NCI-H1930 (cell line): ENCODE data around the gene MRPL45.
A peak's percentile ranks its signal among the peaks of the same experiment; 100 is the strongest.

Source experiments
- DNase-seq, 2 experiments: peaks; one replicate each; lab custom pipeline; 2025; lab: John Stamatoyannopoulos, UW

Gene MRPL45

DNA sequence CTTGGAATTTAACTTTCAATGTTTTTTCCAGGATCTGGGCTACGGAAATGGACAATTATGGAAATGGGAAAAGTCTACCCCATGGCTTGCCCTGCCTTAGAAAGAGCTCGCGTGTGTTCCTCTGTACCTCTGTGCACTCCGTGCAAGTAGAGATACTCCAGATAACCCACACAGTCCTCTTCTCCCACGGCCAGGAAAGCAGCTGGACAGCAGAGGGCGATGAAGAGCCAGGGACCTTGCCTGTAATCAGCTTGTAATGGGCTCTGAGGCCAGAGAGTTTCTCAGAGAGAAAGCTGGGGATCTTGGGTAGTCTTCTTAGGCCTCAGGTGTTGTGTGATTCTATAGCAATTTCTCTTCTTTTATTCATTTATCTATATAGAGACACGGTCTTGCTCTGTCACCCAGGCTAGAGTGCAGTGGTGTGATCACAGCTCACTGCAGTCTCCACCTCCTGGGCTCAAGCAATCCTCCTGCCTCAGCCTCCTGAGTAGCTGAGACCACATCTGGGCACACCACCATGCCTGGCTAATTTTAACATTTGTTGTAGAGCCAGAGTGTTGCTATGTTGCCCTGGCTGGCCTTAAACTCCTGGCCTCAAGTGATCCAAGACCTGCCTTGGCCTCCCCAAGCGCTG is 52.2 kb downstream of the MRPL45 start:
- DNase-seq, result peak; percentile 37 to 70

DNA sequence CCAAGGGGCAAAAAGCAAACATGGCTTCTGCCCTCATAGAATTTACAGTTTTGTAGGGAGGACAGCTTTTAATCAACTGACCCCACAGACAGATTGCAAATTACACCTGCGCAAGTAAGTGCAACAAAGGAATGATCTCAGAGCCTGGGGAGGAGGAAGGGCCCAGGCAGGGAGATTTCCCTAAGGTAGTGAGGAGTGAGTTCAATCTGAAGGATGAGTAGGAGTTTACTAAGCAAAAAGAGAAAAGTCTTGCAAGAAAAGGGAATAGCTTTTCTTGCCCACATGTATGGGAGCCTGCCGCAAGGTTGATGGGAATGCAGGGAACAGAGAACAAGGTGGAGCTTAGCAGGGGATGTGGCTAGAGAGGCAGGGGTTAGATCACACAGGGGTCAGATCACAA is 53.1 kb downstream of the MRPL45 start:
- no peak for DNase-seq

DNA sequence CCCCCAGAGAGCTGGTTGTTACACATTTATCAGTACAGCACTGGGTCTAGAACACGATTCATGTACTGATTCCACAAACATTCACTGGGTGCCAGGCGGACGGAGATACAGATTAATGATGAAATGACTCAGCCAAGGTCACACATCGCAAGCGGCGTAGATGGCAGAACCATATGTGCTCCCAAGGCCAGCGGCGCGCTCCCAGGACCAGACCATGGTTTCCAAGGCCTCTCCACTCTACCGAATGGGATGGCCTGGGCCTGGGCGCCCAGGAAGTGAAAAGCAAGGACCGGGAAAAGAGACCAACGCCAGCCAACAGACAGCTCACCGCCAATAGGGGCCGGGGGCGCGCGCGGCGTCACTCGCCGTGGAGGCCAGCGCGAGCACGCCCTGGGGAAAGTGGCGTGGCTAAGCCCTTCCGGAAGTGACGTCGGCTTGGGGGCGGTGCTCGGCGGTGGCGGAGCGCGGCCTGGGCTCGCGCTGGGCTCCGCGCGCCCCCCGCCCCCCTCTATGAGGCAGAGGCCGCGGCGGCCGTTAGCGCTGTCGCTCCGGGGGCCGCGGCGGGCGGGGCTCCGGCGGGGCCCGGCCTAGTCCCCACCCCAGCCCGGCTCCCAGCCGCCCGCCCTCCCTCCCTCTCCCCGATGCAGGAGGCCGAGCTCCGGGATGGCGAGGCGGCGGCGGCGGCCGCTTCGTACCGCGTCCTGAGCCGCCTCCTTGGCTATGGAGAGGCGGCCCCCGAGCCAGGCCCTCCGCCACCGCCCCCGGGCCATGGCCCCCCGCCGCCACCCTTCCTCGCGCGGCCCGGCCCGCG is 54.6 kb downstream of the MRPL45 start, which contains the start of gene SOCS7:
SOCS7 (plus strand) TSS at position 433 of the 811 bp plus-strand sequence; CDS start at position 642, 209 bp downstream.
- peak; percentile 82 to 92 for DNase-seq

DNA sequence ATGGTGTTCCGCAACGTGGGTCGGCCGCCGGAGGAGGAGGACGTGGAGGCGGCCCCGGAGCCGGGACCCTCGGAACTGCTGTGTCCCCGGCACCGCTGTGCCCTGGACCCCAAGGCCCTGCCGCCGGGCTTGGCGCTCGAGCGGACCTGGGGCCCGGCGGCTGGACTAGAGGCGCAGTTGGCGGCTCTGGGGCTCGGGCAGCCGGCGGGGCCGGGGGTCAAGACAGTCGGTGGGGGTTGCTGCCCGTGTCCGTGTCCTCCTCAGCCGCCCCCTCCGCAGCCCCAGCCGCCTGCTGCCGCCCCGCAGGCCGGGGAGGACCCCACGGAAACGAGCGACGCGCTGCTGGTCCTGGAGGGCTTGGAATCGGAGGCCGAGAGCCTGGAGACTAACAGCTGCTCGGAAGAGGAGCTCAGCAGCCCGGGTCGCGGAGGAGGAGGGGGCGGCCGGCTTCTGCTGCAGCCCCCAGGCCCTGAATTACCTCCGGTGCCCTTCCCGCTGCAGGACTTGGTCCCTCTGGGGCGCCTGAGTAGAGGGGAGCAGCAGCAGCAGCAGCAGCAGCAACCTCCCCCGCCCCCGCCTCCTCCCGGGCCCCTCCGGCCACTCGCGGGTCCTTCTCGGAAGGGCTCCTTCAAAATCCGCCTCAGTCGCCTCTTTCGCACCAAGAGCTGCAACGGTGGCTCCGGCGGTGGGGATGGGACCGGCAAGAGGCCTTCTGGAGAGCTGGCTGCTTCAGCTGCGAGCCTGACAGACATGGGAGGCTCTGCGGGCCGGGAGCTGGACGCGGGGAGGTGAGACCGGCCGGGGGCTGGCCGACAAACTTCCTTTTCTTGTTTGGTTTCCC is 55.5 kb downstream of the MRPL45 start:
- DNase-seq, result no peak

- DNase-seq, result no peak
Measured at GRCh38 chr17:38353086-38353604, 56.2 kb downstream of the MRPL45 start.

DNA sequence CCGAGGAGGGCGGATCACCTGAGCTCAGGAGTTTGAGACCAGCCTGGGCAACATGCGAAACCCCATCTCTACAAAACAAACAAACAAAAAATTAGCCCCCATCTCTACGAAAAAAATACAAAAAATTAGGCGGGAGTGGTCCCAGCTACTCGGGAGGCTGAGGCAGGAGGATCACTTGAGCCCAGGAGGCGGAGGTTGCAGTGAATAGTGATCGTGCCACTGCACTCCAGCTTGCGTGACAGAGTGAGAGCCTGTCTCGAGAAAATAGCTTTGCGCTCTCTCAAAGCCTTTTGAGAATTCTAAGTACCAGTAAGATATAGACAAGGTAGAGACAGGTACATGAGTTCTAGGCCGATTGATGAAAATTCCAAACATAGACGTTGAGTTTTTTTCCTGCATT is 56.7 kb downstream of the MRPL45 start:
- no peak for DNase-seq

GRCh38 chr17:38354466-38354865 is 57.5 kb downstream of the MRPL45 start:
- no peak for DNase-seq

- DNase-seq, result no peak
Measured at GRCh38 chr17:38355251-38355650, 58.3 kb downstream of the MRPL45 start.

DNA sequence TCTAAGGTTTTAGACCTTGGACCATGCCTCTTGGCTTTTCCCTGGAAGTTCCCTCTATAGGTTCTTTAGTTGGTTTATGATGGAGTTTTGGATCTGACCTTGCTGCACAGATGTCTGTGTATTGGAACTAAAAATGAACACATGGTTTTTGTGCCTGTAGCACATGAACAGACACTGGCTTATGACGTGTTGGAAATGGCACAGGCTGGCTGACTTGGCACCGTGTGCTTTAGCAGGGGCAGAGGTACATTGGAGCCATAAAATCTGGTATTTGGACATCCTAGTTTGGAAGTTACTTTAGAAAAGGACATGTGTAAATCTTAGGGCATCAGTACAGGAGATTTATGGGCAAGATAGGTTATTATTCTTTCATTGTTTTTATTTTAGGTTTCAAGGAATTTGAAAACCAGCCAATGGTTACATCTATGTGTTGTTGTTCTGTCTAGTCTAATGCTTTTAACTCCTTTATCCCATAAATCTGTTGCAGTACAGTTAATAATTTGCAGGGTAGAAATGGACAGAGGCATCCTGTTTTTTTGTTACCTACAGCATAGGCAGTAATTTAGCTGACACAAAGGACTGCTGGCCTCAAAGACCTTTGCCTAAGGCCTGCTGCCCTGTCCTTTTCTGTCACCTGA is 60.6 kb downstream of the MRPL45 start:
- DNase-seq, result no peak

GRCh38 chr17:38358586-38359513 is 61.9 kb downstream of the MRPL45 start:
- no peak for DNase-seq

GRCh38 chr17:38361694-38362465 is 64.9 kb downstream of the MRPL45 start:
- no peak for DNase-seq

DNA sequence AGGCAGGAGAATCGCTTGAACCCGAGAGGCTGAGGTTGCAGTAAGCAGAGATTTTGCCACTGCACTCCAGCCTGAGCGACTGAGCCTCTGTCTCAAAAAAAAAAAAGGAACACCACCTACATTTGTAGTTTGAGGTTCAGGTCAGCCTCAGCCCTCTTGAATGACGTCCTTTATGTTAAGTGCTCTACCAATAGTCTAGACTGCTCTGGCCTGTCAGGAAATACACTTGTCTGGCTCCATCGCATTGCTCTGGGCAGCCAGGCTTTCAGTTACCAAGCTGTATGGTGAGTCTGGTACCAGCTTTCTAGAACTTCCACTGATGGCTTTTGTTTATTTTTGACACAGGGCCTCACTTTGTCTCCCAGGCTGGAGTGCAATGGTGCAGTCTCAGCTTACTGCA is 66.0 kb downstream of the MRPL45 start:
- DNase-seq, result no peak

DNA sequence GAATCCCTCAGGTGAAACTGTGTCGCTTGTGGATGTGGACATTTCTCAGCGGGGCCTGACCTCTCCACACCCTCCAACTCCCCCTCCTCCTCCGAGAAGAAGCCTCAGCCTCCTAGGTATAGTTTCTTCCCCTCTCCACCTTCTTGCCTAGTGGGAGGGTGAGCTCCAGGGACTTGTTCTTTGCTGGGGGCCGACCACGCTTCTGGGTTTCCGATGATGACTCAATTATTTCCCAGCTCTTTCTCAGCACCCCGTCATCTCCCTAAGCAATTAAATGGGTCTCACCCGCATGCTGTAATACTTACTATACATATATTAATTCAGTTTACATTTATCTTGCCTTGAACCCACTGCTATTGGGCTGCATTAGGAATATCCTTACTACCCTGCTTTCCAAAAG is 67.8 kb downstream of the MRPL45 start:
- no peak for DNase-seq

DNA sequence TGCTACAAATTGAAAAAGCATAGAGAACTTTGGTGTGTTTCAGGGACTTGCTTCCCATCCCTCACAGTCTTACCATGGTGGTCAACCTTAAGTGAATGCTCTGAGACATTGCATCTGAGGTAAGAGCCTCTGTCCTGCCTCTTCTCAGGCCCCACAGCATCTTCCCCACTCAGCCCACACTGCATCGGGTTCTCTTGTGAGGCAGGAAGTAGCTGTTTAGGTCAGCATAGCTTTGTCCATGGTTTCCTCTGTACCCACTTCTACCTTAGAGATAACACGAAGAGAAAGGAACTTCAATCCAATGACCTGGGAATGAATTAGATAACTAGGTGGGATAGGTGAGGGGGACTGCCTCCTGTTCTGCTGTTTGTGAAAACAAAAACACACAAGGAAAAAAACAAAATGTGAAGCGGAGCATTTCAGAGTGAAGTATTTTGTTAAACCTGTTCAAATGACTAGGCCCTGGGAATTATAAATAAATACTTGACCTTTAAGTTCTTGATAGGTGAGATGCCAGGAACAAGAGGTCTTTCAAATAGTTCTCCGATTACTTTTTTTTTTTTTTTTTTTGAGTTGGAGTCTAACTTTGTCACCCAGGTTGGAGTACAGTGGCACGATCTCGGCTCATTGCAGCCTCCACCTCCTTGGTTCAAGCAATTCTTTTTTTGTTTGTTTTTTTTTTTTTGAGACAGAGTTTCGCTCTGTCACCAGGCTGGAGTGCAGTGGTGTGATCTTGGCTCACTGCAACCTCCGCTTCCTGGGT is 72.3 kb downstream of the MRPL45 start:
- DNase-seq, result no peak
